ENCODE measurements around the gene RSPH3. TPM values are rescaled to one million over a fixed set of nuclear protein-coding genes. Genes with fewer than 3 reads are reported as not detected.

The RSPH3 gene
- total RNA-seq, 1 donor from 2014 or later: 11.9 TPM

- H3K4me3 ChIP-seq: no peak overlapping the region
- no peak for TF ChIP-seq CTCF (IDR thresholded peaks at IDR 0.05; ENCODE audit: borderline replicate concordance)
- H3K36me3 ChIP-seq: no peaks in the 10 kb centered on the region
- DNase-seq: no peak
- intact Hi-C loops (cut with micrococcal nuclease): no loop called here
- peaks cover 9% of the 10 kb centered on the region for H3K4me1 ChIP-seq
- no peak overlapping the region for H3K27ac ChIP-seq (replicated peaks)
- H3K27me3 ChIP-seq (ENCODE audit: low read depth): no peaks in the 10 kb centered on the region
- H3K9me3 ChIP-seq (replicated peaks): no peaks in the 10 kb centered on the region
Observed at GRCh38 chr6:158923805-158924498, 76.0 kb downstream of the RSPH3 start.

Other genes starting within 250 kb of the RSPH3 start
- 242 TPM for gene EZR, start 180.8 kb downstream of the RSPH3 start, total RNA-seq
- 1.2 TPM for gene TAGAP, start 44.8 kb upstream of the RSPH3 start, total RNA-seq
- 1.8 TPM for gene FNDC1, start 169.2 kb upstream of the RSPH3 start, total RNA-seq

All from left ventricle myocardium inferior (tissue), 1 donor.